NCI-H146 treated with DMSO at 0.1 percent for 48 hours (cell line): ENCODE data around the gene TCEAL7.

ENCODE experiments used
- DNase-seq: peaks from one replicate; lab custom pipeline; 2025; ENCODE audit not compliant: unreplicated experiment; lab: John Stamatoyannopoulos, UW

Gene TCEAL7

GRCh38 chrX:103363046-103363445 is 33.0 kb downstream of the TCEAL7 start:
- no peak for DNase-seq

GRCh38 chrX:103367502-103367901 is 37.5 kb downstream of the TCEAL7 start:
- DNase-seq, result no peak

- no peak for DNase-seq
Measured at GRCh38 chrX:103369479-103369878, 39.4 kb downstream of the TCEAL7 start.

GRCh38 chrX:103372886-103373285 is 42.8 kb downstream of the TCEAL7 start:
- no peak for DNase-seq

- no peak for DNase-seq
Measured at GRCh38 chrX:103373581-103373980, 43.5 kb downstream of the TCEAL7 start.

GRCh38 chrX:103376118-103376978 is 46.3 kb downstream of the TCEAL7 start, which contains the start of gene BEX3:
TSS of gene BEX3 (plus strand) at chrX:103376538. CDS start at chrX:103377522, 984 bp downstream.
- DNase-seq, result peak; percentile 34

GRCh38 chrX:103376979-103377324 is 46.9 kb downstream of the TCEAL7 start:
- DNase-seq, result peak; percentile 9

GRCh38 chrX:103378990-103379389 is 49.0 kb downstream of the TCEAL7 start:
- DNase-seq, result no peak
